ENCODE data around the gene GIMAP8.

The GIMAP8 gene

GRCh38 chr7:150410680-150411346 is 39.6 kb upstream of the GIMAP8 start:
- TF ChIP-seq, protein P1, sequence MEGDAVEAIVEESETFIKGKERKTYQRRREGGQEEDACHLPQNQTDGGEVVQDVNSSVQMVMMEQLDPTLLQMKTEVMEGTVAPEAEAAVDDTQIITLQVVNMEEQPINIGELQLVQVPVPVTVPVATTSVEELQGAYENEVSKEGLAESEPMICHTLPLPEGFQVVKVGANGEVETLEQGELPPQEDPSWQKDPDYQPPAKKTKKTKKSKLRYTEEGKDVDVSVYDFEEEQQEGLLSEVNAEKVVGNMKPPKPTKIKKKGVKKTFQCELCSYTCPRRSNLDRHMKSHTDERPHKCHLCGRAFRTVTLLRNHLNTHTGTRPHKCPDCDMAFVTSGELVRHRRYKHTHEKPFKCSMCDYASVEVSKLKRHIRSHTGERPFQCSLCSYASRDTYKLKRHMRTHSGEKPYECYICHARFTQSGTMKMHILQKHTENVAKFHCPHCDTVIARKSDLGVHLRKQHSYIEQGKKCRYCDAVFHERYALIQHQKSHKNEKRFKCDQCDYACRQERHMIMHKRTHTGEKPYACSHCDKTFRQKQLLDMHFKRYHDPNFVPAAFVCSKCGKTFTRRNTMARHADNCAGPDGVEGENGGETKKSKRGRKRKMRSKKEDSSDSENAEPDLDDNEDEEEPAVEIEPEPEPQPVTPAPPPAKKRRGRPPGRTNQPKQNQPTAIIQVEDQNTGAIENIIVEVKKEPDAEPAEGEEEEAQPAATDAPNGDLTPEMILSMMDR (IDR thresholded peaks at IDR 0.05; ENCODE audit: control extremely low read depth, extremely low read depth, low read depth, missing control alignments): no peak
- ChIA-PET POLR2A (no interaction called here), CTCF (interaction anchor here (0.7 to 1.5 kb wide), 2 partner anchors 9 to 125 kb away, joined by 3 read pairs; no protein-coding TSS in a partner anchor)
- no peak for DNase-seq (ENCODE audit: extremely low spot score)

- TF ChIP-seq, protein P1 (IDR thresholded peaks at IDR 0.05; ENCODE audit: control extremely low read depth, extremely low read depth, low read depth, missing control alignments): no peak
- no peak for DNase-seq (ENCODE audit: extremely low spot score)
- ChIA-PET POLR2A (no interaction called here), CTCF (interaction anchor here (0.7 to 1.5 kb wide), 3 partner anchors 10 to 126 kb away, joined by 3 to 7 read pairs (median 3); no protein-coding TSS in a partner anchor)
Observed at GRCh38 chr7:150411606-150412005, 38.8 kb upstream of the GIMAP8 start.

DNA sequence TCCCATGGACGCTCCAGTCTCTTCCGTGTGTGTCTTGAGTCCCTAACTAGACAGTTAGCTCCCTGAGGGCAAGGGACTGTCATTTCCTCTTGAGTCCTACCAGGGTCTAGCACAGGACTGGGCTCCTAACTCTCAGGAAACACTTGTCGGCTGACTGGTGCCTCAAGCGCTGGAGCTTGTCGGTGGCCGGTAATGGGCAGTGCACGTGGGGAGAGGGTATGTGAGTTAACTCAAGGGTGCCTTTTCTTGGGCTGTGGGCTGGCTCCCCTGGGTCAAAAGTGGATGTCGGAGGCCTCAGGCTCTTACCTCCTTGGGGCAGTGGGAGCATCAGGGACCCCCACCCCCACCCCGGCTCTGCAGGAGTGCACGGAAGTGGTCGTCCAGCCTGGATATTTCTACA is 38.4 kb upstream of the GIMAP8 start:
- ChIA-PET POLR2A (no interaction called here), CTCF (interaction anchor here (0.7 to 1.5 kb wide), 3 partner anchors 9 to 127 kb away, joined by 3 to 7 read pairs (median 3); no protein-coding TSS in a partner anchor)
- TF ChIP-seq, protein P1 (IDR thresholded peaks at IDR 0.05; ENCODE audit: control extremely low read depth, extremely low read depth, low read depth, missing control alignments): no peak
- no peak for DNase-seq (ENCODE audit: extremely low spot score)

- DNase-seq (ENCODE audit: extremely low spot score): no peak
- TF ChIP-seq, protein P1 (IDR thresholded peaks at IDR 0.05; ENCODE audit: control extremely low read depth, extremely low read depth, low read depth, missing control alignments): no peak
- ChIA-PET POLR2A (no interaction called here), CTCF (interaction anchor here (0.7 to 3.0 kb wide), 4 partner anchors 9 to 65 kb away, joined by 3 to 7 read pairs (median 5); no protein-coding TSS in a partner anchor)
Observed at GRCh38 chr7:150412518-150413488, 37.6 kb upstream of the GIMAP8 start.

- CTCF ChIA-PET: interaction anchor here (1.0 to 3.0 kb wide), 4 partner anchors 9 to 58 kb away, joined by 3 to 7 read pairs (median 4); no protein-coding TSS in a partner anchor
- TF ChIP-seq, protein P1 (IDR thresholded peaks at IDR 0.05; ENCODE audit: control extremely low read depth, extremely low read depth, low read depth, missing control alignments): no peak
- no peak for DNase-seq (ENCODE audit: extremely low spot score)
- POLR2A ChIA-PET: no interaction called here
Observed at GRCh38 chr7:150413640-150414081, 36.8 kb upstream of the GIMAP8 start.

Data from GM10248 (cell line).